HPDE6-E6E7 (cell line): ENCODE measurements around the gene LGR4.
A peak's percentile ranks its signal among the peaks of the same experiment; 100 is the strongest.
"Not testable (repeated sequence)": the region's sequence is repeated elsewhere in the genome, so short reads cannot be mapped to it uniquely, and the experiment has no call there.

Source experiments
- DNase-seq: peaks from one replicate; pipeline ENCODE4 v3.0.0; 2011; ENCODE audit warnings: missing footprints; ENCODE audit errors: extremely low spot score

The LGR4 gene

GRCh38 chr11:27349919-27350318 lies 122.7 kb downstream of the LGR4 start:
- DNase-seq = no peak

- DNase-seq = no peak
Observed at GRCh38 chr11:27348340-27348873, 124.2 kb downstream of the LGR4 start.

GRCh38 chr11:27347359-27348339 lies 124.9 kb downstream of the LGR4 start:
- no peak for DNase-seq

GRCh38 chr11:27339941-27340340 lies 132.6 kb downstream of the LGR4 start:
- no peak for DNase-seq

- not testable (repeated sequence) for DNase-seq
Observed at GRCh38 chr11:27334764-27335163, 137.8 kb downstream of the LGR4 start.

GRCh38 chr11:27331981-27332380 lies 140.6 kb downstream of the LGR4 start:
- DNase-seq = no peak

- DNase-seq = no peak
Observed at GRCh38 chr11:27330633-27331270, 141.8 kb downstream of the LGR4 start.

- DNase-seq = no peak
Observed at GRCh38 chr11:27329867-27330632, 142.5 kb downstream of the LGR4 start.

GRCh38 chr11:27328614-27329013 lies 144.0 kb downstream of the LGR4 start:
- DNase-seq = no peak

GRCh38 chr11:27327064-27327463 lies 145.5 kb downstream of the LGR4 start:
- DNase-seq = not testable (repeated sequence)

- DNase-seq = not testable (repeated sequence)
Observed at GRCh38 chr11:27322196-27322595, 150.4 kb downstream of the LGR4 start.

- not testable (repeated sequence) for DNase-seq
Observed at GRCh38 chr11:27321340-27321739, 151.2 kb downstream of the LGR4 start.

- DNase-seq = peak; percentile 6
Observed at GRCh38 chr11:27319072-27319471, 153.5 kb downstream of the LGR4 start.

- DNase-seq = peak; percentile 9
Observed at GRCh38 chr11:27317751-27318150, 154.8 kb downstream of the LGR4 start.
